Posterior vena cava (tissue), 2 donors: ENCODE data around the gene CDKN2B. TPM values are rescaled to one million over a fixed set of nuclear protein-coding genes. Genes with fewer than 3 reads are reported as not detected.

Experiments
- DNase-seq: peaks from one replicate; pipeline ENCODE4 v3.0.0-alpha.2; 2020; ENCODE audit warnings: low spot score
- intact Hi-C, 2 donors: fragments of 100-400 bp; cut with DNase I; formaldehyde crosslinking; loops; one replicate each; pipeline versions ENCODE4 v1.14.1 to v1.14.2; 2022 to 2023
- total RNA-seq, 2 donors: library from RNA; stranded (reverse); fragmentation: NEBNext Ultra II Directional; extraction: Animal tissue kit (Norgen Biotek cat#: 25700); gene quantifications; one replicate each; pipeline ENCODE4 v1.2.1, GENCODE V29; 2021
- donor health status: DM: yes; HTN: yes; CAD: no.
- donor health status: DM: yes; HTN: yes; CAD: no.

The CDKN2B gene
- total RNA-seq, 2 donors from 2014 or later, result 7.1 to 8.2 TPM

DNA sequence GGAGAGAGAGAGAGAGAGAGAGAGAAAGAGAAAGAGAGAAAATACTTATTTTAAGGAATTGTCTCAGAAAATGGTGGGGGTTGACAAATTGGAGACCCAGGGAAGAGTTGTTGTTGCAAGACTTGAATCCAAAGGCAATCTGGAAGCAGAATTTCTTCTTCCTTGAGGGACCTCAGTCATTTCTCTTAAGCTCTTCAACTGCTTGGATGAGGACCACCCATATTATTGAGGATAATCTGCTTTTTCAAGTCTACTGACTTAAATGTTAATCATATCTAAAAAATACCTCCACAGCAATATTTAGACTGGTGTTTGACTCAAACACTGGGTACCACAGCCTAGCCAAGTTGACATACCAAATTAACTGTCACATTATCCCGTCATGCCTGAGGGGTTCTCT lies 11.6 kb downstream of the CDKN2B start:
- intact Hi-C loops, result loop anchor here (10.0 kb wide), 2 partner anchors 183 to 193 kb away; partner anchors contain the start of gene MTAP (in 1 of the 2)
- no peak for DNase-seq

GRCh38 chr9:21996858-21997257 lies 12.2 kb downstream of the CDKN2B start:
- no peak for DNase-seq
- intact Hi-C loops, result loop anchor here (10.0 kb wide), 2 partner anchors 182 to 192 kb away; partner anchors contain the start of gene MTAP (in 1 of the 2)

- DNase-seq, result no peak
- intact Hi-C loops, result loop anchor here (10.0 kb wide), 2 partner anchors 182 to 192 kb away; partner anchors contain the start of gene MTAP (in 1 of the 2)
These were observed 12.7 kb downstream of the CDKN2B start for GRCh38 chr9:21996438-21996837.

DNA sequence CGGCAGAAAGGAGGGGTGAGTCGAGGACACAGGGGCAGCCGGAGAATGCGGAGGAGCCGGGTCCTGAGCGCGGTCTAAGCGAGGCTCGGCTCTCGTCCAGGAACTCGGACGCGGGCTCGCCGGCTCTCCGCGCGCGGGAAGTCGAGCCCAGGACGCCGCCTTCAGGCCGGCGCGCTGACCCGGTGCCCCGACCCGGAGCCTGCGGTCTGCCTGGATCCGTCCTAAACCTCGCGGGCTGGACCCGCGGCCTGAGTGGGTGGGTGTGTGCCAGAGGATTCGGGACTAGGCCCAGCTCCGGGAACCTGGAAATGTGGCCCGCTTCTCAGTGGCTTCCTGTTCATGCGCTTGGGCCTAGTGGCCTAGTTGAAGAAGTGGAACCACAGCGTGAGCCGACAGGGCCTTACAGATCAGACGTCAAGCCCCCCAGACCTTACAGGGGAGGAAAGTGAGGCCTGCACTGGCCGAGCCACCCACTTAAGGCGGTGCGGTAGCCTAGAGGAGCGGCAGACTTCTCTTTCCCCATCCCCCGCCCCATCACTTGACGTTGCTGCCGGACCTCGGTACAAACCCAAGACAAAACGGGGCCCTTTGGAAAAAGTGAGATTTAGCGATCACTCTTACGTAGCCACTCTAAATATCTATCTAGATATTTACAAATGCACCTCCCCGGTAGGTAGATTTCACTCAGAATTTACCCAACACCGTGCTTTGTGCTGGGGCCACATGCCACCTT lies 13.3 kb downstream of the CDKN2B start:
- intact Hi-C loops, result loop anchor here (10.0 kb wide), 2 partner anchors 181 to 191 kb away; partner anchors contain the start of gene MTAP (in 1 of the 2)
- DNase-seq, result peak; percentile 87

- intact Hi-C loops, result loop anchor here (10.0 kb wide), 2 partner anchors 180 to 190 kb away; partner anchors contain the start of gene MTAP (in 1 of the 2)
- DNase-seq, result peak; percentile 94
These were observed 14.0 kb downstream of the CDKN2B start for GRCh38 chr9:21995006-21995665.

DNA sequence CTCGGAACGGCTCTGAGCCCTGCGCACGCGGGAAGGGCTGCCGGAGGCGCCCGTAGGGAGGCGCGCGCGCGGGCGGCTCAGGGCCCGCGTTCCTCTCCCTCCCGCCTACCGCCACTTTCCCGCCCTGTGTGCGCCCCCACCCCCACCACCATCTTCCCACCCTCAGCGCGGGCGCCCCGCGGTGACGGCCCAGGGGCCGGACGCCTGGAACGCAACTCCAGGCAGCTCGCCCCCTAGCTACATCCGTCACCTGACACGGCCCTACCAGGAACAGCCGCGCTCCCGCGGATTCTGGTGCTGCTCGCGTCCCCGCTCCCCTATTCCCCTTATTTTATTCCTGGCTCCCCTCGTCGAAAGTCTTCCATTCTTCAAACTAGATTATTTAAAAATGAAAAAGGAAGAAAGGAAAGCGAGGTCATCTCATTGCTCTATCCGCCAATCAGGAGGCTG lies 14.5 kb downstream of the CDKN2B start, which contains the start of gene CDKN2B-AS1:
Gene CDKN2B-AS1 (plus strand): TSS at position 236 of the 450 bp plus-strand sequence.
- peak; percentile 80 for DNase-seq
- intact Hi-C loops, result loop anchor here (10.0 kb wide), 2 partner anchors 180 to 190 kb away; partner anchors contain the start of gene MTAP (in 1 of the 2)

GRCh38 chr9:21993893-21994555 lies 15.1 kb downstream of the CDKN2B start, which contains the start of gene CDKN2A:
Gene CDKN2A (minus strand): TSS chr9:21994392.
- peak; percentile 83 for DNase-seq
- intact Hi-C loops, result loop anchor here (10.0 kb wide), 2 partner anchors 179 to 189 kb away; partner anchors contain the start of gene MTAP (in 1 of the 2)

DNA sequence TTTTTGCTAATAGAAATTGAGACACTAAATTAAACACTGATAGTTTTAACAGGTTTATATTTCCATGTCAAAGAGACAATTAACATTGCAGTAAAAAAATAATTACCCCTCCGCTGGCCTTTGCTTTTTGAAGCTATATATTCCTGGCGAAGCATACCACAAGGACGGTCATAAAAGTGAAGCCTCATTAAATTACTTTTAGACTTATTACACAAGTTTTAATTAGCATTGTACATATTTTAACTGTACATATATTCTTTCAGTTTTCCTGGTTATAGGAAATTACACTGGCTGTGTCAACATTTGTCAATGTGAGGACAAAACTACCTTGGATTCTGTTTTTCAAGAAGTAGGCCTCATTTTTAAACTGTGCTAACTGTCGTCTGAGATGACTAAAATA lies 16.1 kb downstream of the CDKN2B start:
- intact Hi-C loops, result loop anchor here (10.0 kb wide), 2 partner anchors 178 to 188 kb away; partner anchors contain the start of gene MTAP (in 1 of the 2)
- DNase-seq, result no peak

DNA sequence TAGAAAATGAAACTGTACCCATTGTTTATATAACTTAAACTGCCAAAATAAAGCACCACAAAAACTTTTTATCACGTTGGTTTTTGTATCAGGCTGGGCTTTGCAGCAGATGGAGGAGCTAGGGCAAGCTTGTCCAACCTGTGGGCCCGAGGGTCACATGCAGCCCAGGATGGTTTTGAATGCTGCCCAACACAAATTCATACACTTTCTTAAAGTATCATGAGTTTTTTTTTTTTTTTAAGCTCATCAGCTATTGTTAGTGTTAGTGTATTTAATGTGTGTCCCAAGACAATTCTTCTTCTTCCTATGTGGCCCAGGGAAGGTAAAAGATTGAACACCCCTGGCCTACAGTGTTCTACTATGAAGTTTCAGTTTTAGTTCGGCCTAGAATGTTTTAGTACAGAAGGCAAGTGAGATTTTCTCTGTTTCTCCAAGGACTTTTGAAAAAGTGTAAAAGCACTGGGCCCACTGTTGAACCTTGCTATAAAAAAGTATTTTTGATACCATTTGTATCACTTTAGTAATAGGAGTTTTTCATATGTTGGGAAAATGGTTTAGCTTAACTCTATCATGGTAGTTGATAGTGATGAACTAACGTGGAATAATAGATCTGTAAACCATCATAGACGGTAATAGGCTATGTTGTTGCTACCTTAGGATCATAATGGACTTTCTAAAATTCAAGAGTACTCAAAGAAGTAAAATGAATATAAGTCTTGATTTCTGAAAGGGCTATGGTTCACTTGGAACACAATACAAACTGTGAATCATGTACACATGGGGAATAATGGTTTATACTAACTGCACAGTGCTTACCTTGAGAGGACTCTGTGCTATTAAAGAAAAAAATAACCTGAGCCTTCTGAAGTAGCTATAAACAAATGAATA lies 17.8 kb downstream of the CDKN2B start:
- intact Hi-C loops, result loop anchor here (10.0 kb wide), 2 partner anchors 177 to 187 kb away; partner anchors contain the start of gene MTAP (in 1 of the 2)
- no peak for DNase-seq

GRCh38 chr9:21989440-21990189 lies 19.5 kb downstream of the CDKN2B start:
- DNase-seq, result no peak
- intact Hi-C loops, result loop anchor here (10.0 kb wide), 2 partner anchors 175 to 185 kb away; partner anchors contain the start of gene MTAP (in 1 of the 2)

DNA sequence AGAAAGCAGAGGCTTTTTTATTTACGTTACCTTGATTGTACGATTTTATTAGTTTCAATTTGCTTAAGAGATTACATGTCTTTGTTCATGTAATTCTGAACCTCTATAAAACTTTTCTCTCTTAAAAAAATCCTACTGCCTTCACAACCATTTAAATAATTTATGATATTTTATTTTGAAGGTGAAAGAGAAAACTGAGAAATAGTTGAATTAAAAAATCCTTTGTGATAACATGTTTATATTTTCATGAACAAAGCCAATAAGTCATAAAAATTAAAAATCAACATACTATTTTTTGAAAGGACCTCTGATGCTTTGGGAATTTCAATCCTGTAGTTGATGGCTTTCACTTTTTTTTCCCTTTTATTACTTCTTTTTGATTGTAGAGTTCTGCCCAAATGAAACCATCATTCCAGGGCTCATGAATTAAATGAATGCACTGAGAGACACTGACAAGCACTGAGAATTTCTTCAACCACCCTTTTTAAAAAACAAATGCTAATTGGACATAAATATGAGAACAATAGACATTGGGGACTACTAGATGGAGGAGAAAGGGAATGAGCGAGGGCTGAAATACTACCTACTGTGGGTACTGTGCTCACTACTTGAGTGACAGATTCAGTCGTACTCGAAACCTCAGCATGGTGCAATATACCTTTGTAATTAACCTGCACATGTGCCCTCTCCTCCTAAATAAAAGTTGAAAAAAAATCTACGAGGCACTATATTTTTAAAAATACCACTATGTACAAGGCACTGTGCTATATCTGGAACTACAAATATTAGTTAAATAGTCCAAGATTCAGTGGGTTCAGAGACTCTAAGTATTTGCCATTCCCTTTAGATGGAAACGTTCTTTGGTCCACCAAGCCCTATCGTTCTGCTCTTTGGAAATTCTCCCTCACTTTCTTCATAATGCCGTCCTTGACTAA lies 20.8 kb downstream of the CDKN2B start:
- intact Hi-C loops, result no loop called here
- DNase-seq, result no peak

DNA sequence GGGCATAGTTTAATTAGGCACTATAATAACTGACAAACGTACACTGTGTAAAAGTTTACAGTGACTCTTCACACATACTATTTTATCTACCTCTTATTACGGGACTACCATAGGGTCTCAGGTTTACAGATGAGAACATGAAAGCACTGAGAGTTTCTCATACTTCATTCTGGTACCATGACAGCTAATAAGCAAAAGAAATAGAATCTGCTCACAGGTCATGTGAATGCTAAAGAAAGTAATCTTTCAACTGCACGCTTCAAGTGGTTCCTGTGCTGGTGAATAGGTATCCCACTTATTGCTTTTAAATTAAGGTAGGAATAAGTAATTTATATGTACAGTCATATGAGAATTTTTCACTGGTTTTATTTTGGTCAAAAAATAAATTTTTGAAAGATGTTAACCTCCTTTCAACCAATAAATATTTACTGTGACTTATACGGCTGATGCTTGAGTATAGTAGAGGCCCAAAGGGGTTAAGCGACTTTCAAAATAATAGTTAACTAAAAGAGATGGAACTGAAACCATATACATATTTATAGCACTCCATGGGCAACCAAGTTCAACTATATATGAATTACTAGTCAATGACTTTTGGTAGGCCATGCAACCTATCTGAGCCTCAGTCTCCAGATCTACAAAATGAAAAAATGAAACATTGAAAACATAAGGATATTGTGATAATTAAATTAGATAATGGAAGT lies 23.0 kb downstream of the CDKN2B start:
- DNase-seq, result no peak
- intact Hi-C loops, result no loop called here

DNA sequence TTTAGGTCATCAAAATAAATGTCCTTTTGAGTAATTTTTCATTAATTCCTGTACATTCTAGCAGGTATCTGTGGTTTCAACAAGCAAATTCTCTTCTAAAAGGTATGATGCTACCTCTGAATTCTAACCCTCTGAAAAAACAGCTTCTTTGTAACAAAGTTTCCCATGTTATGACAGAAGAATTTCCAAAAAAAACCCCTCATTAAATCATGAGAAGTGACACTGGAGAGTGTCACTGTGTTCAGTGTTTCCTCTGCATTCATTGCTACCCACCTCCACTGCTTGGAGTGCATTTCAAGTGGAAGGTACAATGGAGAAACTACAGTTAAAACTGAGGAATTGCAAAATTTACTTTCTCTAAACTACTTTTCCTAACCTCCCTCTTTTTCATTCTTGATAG lies 25.0 kb downstream of the CDKN2B start:
- DNase-seq, result no peak
- intact Hi-C loops, result no loop called here

- intact Hi-C loops, result no loop called here
- DNase-seq, result no peak
These were observed 25.6 kb downstream of the CDKN2B start for GRCh38 chr9:21983561-21983935.

- DNase-seq, result no peak
- intact Hi-C loops, result no loop called here
These were observed 26.1 kb downstream of the CDKN2B start for GRCh38 chr9:21982861-21983560.
